HepG2 (cell line): Measurements from ENCODE around the gene TMEM107. TPM values are rescaled to one million over a fixed set of nuclear protein-coding genes. Genes with fewer than 3 reads are reported as not detected.
A peak's percentile ranks its signal among the peaks of the same experiment; 100 is the strongest.

ENCODE experiments used
- DNMT3B ChIP-seq: conservative IDR thresholded peaks from 2 replicates; pipeline ENCODE4 v1.6.1; 2016; ENCODE audit warnings: missing biosample characterization, control low read depth
- ELF3 ChIP-seq: IDR thresholded peaks from 2 replicates; pipeline ENCODE4 v1.6.1; 2016; ENCODE audit warnings: missing genetic modification reagents, missing compliant biosample characterization
- KLF16 ChIP-seq, 2 experiments: sonication (generic) in 1 of 2; formaldehyde crosslinking in 1 of 2; IDR thresholded peaks; 2 replicates each; pipeline versions ENCODE4 v1.6.1 to v1.8.0; 2016 to 2023; ENCODE audit warnings: missing genetic modification reagents in 2 of 2, missing compliant biosample characterization in 1 of 2
- KMT2B ChIP-seq: IDR thresholded peaks from 2 replicates; pipeline ENCODE4 v1.6.1; 2016; ENCODE audit warnings: missing genetic modification reagents, missing compliant biosample characterization
- NR2F6 ChIP-seq, 2 experiments: IDR thresholded peaks; 2 replicates each; pipeline ENCODE4 v1.6.1; 2016; ENCODE audit warnings: antibody characterized with exemption in 1 of 2, mild to moderate bottlenecking in 1 of 2
- PHF8 ChIP-seq: sonication (generic); formaldehyde crosslinking; IDR thresholded peaks from 2 replicates; pipeline ENCODE4 v1.5.0; 2020; ENCODE audit warnings: missing genetic modification reagents
- POLR2AphosphoS5 ChIP-seq: IDR thresholded peaks from 2 replicates; pipeline ENCODE4 v1.6.1; 2012; ENCODE audit warnings: low read depth, low read length
- RXRB ChIP-seq: IDR thresholded peaks from 2 replicates; pipeline ENCODE4 v1.6.1; 2016; ENCODE audit warnings: borderline replicate concordance, missing genetic modification reagents, missing compliant biosample characterization
- SOX5 ChIP-seq: IDR thresholded peaks from 2 replicates; pipeline ENCODE4 v1.6.1; 2016; ENCODE audit warnings: borderline replicate concordance
- ZFX ChIP-seq: sonication (generic); formaldehyde crosslinking; IDR thresholded peaks from 2 replicates; pipeline ENCODE4 v1.4.0; 2020; ENCODE audit warnings: mild to moderate bottlenecking, low read depth, missing genetic modification reagents, moderate library complexity
- ZNF10 ChIP-seq: sonication (generic); formaldehyde crosslinking; IDR thresholded peaks from 2 replicates; pipeline ENCODE4 v1.4.0; 2020; ENCODE audit warnings: mild to moderate bottlenecking, low read depth, missing genetic modification reagents, borderline replicate concordance
- ZNF180 ChIP-seq: sonication (generic); formaldehyde crosslinking; IDR thresholded peaks from 2 replicates; pipeline ENCODE4 v1.4.0; 2020; ENCODE audit warnings: low read depth, missing genetic modification reagents, borderline replicate concordance
- ZNF264 ChIP-seq: sonication (generic); formaldehyde crosslinking; IDR thresholded peaks from 2 replicates; pipeline ENCODE4 v1.4.0; 2020; ENCODE audit warnings: missing genetic modification reagents
- ZNF792 ChIP-seq: IDR thresholded peaks from 2 replicates; pipeline ENCODE4 v1.6.1; 2016
- polyA plus RNA-seq, 8 experiments: library from polyadenylated mRNA; depleted of rRNA in 3 of 8; stranded (reverse) in 7 of 8; unstranded in 1 of 8; fragments of >200 nt; fragmentation: Illumina TruSeq in 4 of 8; extraction: Trizol in 4 of 8; gene quantifications; 2 replicates each; pipeline versions ENCODE4 v1.2.1 to v1.2.3, GENCODE V29; 2011 to 2016; ENCODE audit warnings: low read depth in 4 of 8, missing spikeins in 1 of 8, mixed read lengths in 1 of 8; ENCODE audit not compliant: insufficient read depth in 1 of 8
- total RNA-seq, 5 experiments: library from RNA; depleted of rRNA; stranded (reverse); fragments of >200 nt; fragmentation: Illumina TruSeq; extraction: Trizol; gene quantifications; 2 replicates each; pipeline ENCODE4 v1.2.3, GENCODE V29; 2016; ENCODE audit warnings: low read depth in 1 of 5
- TF ChIP-seq, protein P1 (sequence below): sonication (generic); formaldehyde crosslinking; IDR thresholded peaks from 2 replicates; pipeline ENCODE4 v1.4.0; 2020; ENCODE audit warnings: missing genetic modification reagents, borderline replicate concordance
- TF ChIP-seq, protein P2 (sequence below): sonication (generic); formaldehyde crosslinking; IDR thresholded peaks from 2 replicates; pipeline ENCODE4 v1.5.0; 2020; ENCODE audit warnings: missing genetic modification reagents
- TF ChIP-seq, protein P3 (sequence below): sonication (generic); formaldehyde crosslinking; IDR thresholded peaks from 2 replicates; pipeline ENCODE4 v1.4.0; 2020; ENCODE audit warnings: missing genetic modification reagents

TMEM107 gene
- total and polyA plus RNA-seq, 2 of the 13 experiments (the other 11 are each of a cell fraction or from before 2014, with no cell fraction given): 7.2 to 15.3 TPM

DNA sequence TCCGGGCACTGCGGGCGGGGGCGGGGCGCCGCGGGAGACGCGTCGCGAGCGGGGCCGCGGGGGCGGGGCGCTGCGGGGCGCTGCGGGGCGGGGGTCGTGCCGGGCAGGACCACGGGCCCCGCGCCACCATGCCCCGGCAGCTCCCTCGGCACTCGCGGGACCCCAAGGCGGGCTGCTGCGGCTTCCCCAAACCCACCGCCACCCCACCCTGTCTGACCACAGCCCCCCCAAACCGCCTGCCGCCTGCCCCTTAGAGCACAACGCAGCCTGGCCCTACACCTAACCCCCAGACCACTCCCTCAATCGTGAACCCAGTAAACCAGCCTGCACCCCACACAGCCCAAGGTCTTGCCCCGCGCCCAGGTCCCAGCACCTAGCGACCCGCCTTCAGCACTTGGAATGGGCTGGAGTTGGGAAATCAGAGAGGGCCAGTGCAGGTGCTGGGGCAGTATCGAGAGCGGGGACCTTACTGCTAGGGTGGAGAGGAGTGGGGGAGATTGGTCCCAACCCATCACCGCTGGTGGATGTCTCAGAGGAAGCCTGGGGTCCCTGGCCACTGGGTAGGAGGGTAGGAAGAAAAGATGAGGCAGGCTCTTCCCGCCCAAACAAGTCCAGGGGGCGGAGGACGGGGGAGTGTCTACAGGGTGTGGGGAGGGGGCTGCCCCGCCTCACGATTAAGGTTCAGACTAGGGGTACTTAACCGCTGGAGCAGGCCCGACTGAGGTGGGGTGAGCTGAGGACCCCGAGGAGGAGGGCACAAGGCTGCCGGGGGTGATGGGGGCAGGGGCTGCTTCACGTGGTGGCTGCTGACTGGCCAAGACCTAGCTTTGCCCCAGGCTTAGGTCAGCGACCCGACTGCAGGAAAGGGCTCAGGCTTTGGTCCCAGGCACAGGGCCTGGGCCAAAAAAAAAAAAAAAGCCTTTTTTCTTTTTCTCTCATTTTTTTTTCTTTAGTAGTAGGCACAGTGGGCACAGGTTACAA, 12.9 kb downstream of the TMEM107 start (continued):
- no peak for TF ChIP-seq KMT2B (CRISPR knock-in tag)
- TF ChIP-seq DNMT3B: no peak
- no peak for TF ChIP-seq SOX5
- no peak for TF ChIP-seq ZNF264 (CRISPR knock-in tag)
- TF ChIP-seq RXRB (CRISPR knock-in tag): no peak
- no peak for TF ChIP-seq KLF16 (CRISPR knock-in tag; IDR thresholded peaks at IDR 0.05)
- TF ChIP-seq ZNF792 (CRISPR knock-in tag): no peak
- TF ChIP-seq ZFX (CRISPR knock-in tag): peak; percentile 64
- TF ChIP-seq, protein P1, sequence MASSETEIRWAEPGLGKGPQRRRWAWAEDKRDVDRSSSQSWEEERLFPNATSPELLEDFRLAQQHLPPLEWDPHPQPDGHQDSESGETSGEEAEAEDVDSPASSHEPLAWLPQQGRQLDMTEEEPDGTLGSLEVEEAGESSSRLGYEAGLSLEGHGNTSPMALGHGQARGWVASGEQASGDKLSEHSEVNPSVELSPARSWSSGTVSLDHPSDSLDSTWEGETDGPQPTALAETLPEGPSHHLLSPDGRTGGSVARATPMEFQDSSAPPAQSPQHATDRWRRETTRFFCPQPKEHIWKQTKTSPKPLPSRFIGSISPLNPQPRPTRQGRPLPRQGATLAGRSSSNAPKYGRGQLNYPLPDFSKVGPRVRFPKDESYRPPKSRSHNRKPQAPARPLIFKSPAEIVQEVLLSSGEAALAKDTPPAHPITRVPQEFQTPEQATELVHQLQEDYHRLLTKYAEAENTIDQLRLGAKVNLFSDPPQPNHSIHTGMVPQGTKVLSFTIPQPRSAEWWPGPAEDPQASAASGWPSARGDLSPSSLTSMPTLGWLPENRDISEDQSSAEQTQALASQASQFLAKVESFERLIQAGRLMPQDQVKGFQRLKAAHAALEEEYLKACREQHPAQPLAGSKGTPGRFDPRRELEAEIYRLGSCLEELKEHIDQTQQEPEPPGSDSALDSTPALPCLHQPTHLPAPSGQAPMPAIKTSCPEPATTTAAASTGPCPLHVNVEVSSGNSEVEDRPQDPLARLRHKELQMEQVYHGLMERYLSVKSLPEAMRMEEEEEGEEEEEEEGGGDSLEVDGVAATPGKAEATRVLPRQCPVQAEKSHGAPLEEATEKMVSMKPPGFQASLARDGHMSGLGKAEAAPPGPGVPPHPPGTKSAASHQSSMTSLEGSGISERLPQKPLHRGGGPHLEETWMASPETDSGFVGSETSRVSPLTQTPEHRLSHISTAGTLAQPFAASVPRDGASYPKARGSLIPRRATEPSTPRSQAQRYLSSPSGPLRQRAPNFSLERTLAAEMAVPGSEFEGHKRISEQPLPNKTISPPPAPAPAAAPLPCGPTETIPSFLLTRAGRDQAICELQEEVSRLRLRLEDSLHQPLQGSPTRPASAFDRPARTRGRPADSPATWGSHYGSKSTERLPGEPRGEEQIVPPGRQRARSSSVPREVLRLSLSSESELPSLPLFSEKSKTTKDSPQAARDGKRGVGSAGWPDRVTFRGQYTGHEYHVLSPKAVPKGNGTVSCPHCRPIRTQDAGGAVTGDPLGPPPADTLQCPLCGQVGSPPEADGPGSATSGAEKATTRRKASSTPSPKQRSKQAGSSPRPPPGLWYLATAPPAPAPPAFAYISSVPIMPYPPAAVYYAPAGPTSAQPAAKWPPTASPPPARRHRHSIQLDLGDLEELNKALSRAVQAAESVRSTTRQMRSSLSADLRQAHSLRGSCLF: no peak
- no peak for TF ChIP-seq NR2F6 (IDR thresholded peaks at IDR 0.05)
- TF ChIP-seq NR2F6 (CRISPR knock-in tag; IDR thresholded peaks at IDR 0.05): 0 out of 2 replicates have a peak, but pooled peaks have one; percentile 29
- no peak for TF ChIP-seq ZNF180 (CRISPR knock-in tag)
- TF ChIP-seq ELF3 (CRISPR knock-in tag): no peak
- no peak for TF ChIP-seq ZNF10 (CRISPR knock-in tag)
- 0 out of 2 replicates have a peak, but pooled peaks have one; percentile 4 for TF ChIP-seq PHF8 (CRISPR knock-in tag)
- TF ChIP-seq, protein P2, sequence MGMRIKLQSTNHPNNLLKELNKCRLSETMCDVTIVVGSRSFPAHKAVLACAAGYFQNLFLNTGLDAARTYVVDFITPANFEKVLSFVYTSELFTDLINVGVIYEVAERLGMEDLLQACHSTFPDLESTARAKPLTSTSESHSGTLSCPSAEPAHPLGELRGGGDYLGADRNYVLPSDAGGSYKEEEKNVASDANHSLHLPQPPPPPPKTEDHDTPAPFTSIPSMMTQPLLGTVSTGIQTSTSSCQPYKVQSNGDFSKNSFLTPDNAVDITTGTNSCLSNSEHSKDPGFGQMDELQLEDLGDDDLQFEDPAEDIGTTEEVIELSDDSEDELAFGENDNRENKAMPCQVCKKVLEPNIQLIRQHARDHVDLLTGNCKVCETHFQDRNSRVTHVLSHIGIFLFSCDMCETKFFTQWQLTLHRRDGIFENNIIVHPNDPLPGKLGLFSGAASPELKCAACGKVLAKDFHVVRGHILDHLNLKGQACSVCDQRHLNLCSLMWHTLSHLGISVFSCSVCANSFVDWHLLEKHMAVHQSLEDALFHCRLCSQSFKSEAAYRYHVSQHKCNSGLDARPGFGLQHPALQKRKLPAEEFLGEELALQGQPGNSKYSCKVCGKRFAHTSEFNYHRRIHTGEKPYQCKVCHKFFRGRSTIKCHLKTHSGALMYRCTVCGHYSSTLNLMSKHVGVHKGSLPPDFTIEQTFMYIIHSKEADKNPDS (CRISPR knock-in tag): no peak
- 0 out of 2 replicates have a peak, but pooled peaks have one; percentile 7 for TF ChIP-seq POLR2AphosphoS5
- TF ChIP-seq, protein P3, sequence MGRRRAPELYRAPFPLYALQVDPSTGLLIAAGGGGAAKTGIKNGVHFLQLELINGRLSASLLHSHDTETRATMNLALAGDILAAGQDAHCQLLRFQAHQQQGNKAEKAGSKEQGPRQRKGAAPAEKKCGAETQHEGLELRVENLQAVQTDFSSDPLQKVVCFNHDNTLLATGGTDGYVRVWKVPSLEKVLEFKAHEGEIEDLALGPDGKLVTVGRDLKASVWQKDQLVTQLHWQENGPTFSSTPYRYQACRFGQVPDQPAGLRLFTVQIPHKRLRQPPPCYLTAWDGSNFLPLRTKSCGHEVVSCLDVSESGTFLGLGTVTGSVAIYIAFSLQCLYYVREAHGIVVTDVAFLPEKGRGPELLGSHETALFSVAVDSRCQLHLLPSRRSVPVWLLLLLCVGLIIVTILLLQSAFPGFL (CRISPR knock-in tag): no peak
